Keratinocyte (primary cell): Measurements from ENCODE around the gene COMMD3. TPM values are rescaled to one million over a fixed set of nuclear protein-coding genes. Genes with fewer than 3 reads are reported as not detected.

Experiments
- DNase-seq: peaks from one replicate; pipeline ENCODE4 v3.0.0-alpha.2; 2011; ENCODE audit warnings: low read depth, missing footprints, low spot score
- FAIRE-seq: peaks from 2 replicates; lab custom pipeline; 2011; peaks lifted over from hg19 to GRCh38; lab: Jason Lieb, UNC
- H2AFZ ChIP-seq: 2 replicates; pipeline ENCODE4 v1.6.0; 2012; ENCODE audit warnings: low read length, control low read depth, inconsistent platforms; ENCODE audit not compliant: control insufficient read depth
- H3K27ac ChIP-seq: 2 replicates; pipeline ENCODE4 v1.5.1; 2011; ENCODE audit warnings: low read length; ENCODE audit not compliant: control insufficient read depth, insufficient read depth
- H3K27me3 ChIP-seq: 3 replicates; pipeline ENCODE4 v1.6.0; 2011; ENCODE audit warnings: low read length; ENCODE audit not compliant: control insufficient read depth, insufficient read depth; ENCODE audit errors: extremely low read depth
- H3K36me3 ChIP-seq, 2 experiments: 2 replicates in 1 of 2; 3 replicates in 1 of 2; pipeline ENCODE4 v1.5.1; 2011; ENCODE audit warnings: low read length in 2 of 2, mild to moderate bottlenecking in 1 of 2; ENCODE audit not compliant: control insufficient read depth in 2 of 2, insufficient read depth in 2 of 2; ENCODE audit errors: extremely low read depth in 1 of 2
- H3K4me1 ChIP-seq: 3 replicates; pipeline ENCODE4 v1.5.1; 2011; ENCODE audit warnings: low read length; ENCODE audit not compliant: control insufficient read depth, insufficient read depth; ENCODE audit errors: extremely low read depth
- H3K4me2 ChIP-seq: 3 replicates; pipeline ENCODE4 v1.6.0; 2011; ENCODE audit warnings: low read depth, low read length; ENCODE audit not compliant: control insufficient read depth, insufficient read depth; ENCODE audit errors: extremely low read depth
- H3K4me3 ChIP-seq, 3 experiments: fragments of 200-600 bp in 1 of 3; sonication (generic) in 1 of 3; 2 replicates in 2 of 3; 3 replicates in 1 of 3; pipeline ENCODE4 v1.5.1; 2011 to 2016; ENCODE audit warnings: low read length in 3 of 3, mild to moderate bottlenecking in 3 of 3, control low read depth in 2 of 3, inconsistent platforms in 1 of 3, low read depth in 1 of 3, mixed read lengths in 1 of 3, mixed run types in 1 of 3, moderate library complexity in 1 of 3; ENCODE audit not compliant: control insufficient read depth in 2 of 3, insufficient read depth in 2 of 3; ENCODE audit errors: extremely low read depth in 1 of 3
- H3K79me2 ChIP-seq: 2 replicates; pipeline ENCODE4 v1.6.0; 2012; ENCODE audit warnings: low read length; ENCODE audit not compliant: control insufficient read depth, insufficient read depth
- H3K9ac ChIP-seq: 3 replicates; pipeline ENCODE4 v1.6.0; 2011; ENCODE audit warnings: low read length; ENCODE audit not compliant: control insufficient read depth, insufficient read depth; ENCODE audit errors: extremely low read depth
- H3K9me1 ChIP-seq: 3 replicates; pipeline ENCODE4 v1.6.0; 2011; ENCODE audit warnings: low read length; ENCODE audit not compliant: control insufficient read depth, insufficient read depth; ENCODE audit errors: extremely low read depth
- H3K9me3 ChIP-seq: 2 replicates; pipeline ENCODE4 v1.5.1; 2012; ENCODE audit warnings: low read depth, low read length; ENCODE audit not compliant: control insufficient read depth
- H4K20me1 ChIP-seq: 3 replicates; pipeline ENCODE4 v1.6.0; 2011; ENCODE audit warnings: low read length; ENCODE audit not compliant: control insufficient read depth, insufficient read depth; ENCODE audit errors: extremely low read depth
- CTCF ChIP-seq, 3 experiments: IDR thresholded peaks in 1 of 3; conservative IDR thresholded peaks in 1 of 3; optimal IDR thresholded peaks in 1 of 3; 2 replicates in 2 of 3; 3 replicates in 1 of 3; pipeline versions ENCODE3 to v1.5.1; 2011; ENCODE audit warnings: low read length in 3 of 3, mild to moderate bottlenecking in 3 of 3, moderate library complexity in 2 of 3, control low read depth in 1 of 3, inconsistent platforms in 1 of 3; ENCODE audit not compliant: insufficient read depth in 2 of 3; ENCODE audit errors: extremely low read depth in 1 of 3
- EZH2 ChIP-seq: IDR thresholded peaks from one replicate; pipeline ENCODE4 v1.6.1; 2012; ENCODE audit warnings: inconsistent platforms, mild to moderate bottlenecking, low read length, moderate library complexity
- dilution Hi-C: fragments of 300-500 bp; cut with MboI; formaldehyde crosslinking; loops from one replicate; pipeline ENCODE4 v1.7.0; 2020; ENCODE audit warnings: low sequenced_read_pairs; ENCODE audit not compliant: extremely low pct_ligation_motif_present
- polyA plus RNA-seq, 5 experiments: library from polyadenylated mRNA; depleted of rRNA in 3 of 5; stranded (reverse) in 3 of 5; stranded (forward) in 1 of 5; unstranded in 1 of 5; fragments of >200 nt; gene quantifications; 1 replicate in 1 of 5; 2 replicates in 3 of 5; 3 replicates in 1 of 5; pipeline versions ENCODE4 v1.2.1 to v1.2.3, GENCODE V29; 2011 to 2012; ENCODE audit warnings: missing spikeins in 2 of 5, low read depth in 1 of 5, low replicate concordance in 1 of 5

COMMD3 gene
- polyA plus RNA-seq, 1 donor (not counting 4 experiments of a cell fraction or from before 2014, with no cell fraction given), result 59.5 TPM

- Histone ChIP-seq H3K9me1 (no peaks in the 10 kb centered on the region), H3K27ac (peak overlapping the region; percentile 96), H3K9me3 (no peaks in the 10 kb centered on the region), H2AFZ (peak overlapping the region; percentile 91), H3K36me3 (no peaks in the 10 kb centered on the region), H3K79me2 (peaks cover 1% of the 10 kb centered on the region), H3K4me3 (peak overlapping the region; percentile 84 to 86 (median 85)), H4K20me1 (no peaks in the 10 kb centered on the region), H3K4me2 (peak overlapping the region; percentile 96), H3K9ac (peak overlapping the region; percentile 94), H3K4me1 (peaks cover 7% of the 10 kb centered on the region), H3K27me3 (no peaks in the 10 kb centered on the region)
- DNase-seq, result no peak
- TF ChIP-seq CTCF (optimal IDR thresholded peaks at IDR 0.05 in 1 of 3, IDR thresholded peaks at IDR 0.05 in 1 of 3, conservative IDR thresholded peaks at IDR 0.05 in 1 of 3; ENCODE audit: extremely low read depth in 1 of 3, insufficient read depth in 2 of 3, low read length in 3 of 3) (no peak), EZH2 (no peak)
- dilution Hi-C loops, result no loop called here
- peak; percentile 5 for FAIRE-seq
Observed at GRCh38 chr10:22315455-22316285, 518 bp upstream of the COMMD3 start.

- H2AFZ ChIP-seq, result peak overlapping the region; percentile 96
- H3K79me2 ChIP-seq, result peaks cover 1% of the 10 kb centered on the region
- H3K36me3 ChIP-seq, result no peaks in the 10 kb centered on the region
- H3K4me2 ChIP-seq, result peak overlapping the region; percentile 90
- H4K20me1 ChIP-seq, result no peaks in the 10 kb centered on the region
- FAIRE-seq (no peak), DNase-seq (no peak)
- TF ChIP-seq EZH2, result no peak
- TF ChIP-seq CTCF (optimal IDR thresholded peaks at IDR 0.05 in 1 of 3, IDR thresholded peaks at IDR 0.05 in 1 of 3, conservative IDR thresholded peaks at IDR 0.05 in 1 of 3; ENCODE audit: extremely low read depth in 1 of 3, insufficient read depth in 2 of 3, low read length in 3 of 3), result no peak
- H3K27ac ChIP-seq, result peak overlapping the region; percentile 96
- peak overlapping the region; percentile 94 for H3K9ac ChIP-seq
- H3K9me1 ChIP-seq, result no peaks in the 10 kb centered on the region
- H3K4me1 ChIP-seq, result peaks cover 7% of the 10 kb centered on the region
- H3K27me3 ChIP-seq, result peaks cover 2% of the 10 kb centered on the region
- H3K9me3 ChIP-seq, result no peaks in the 10 kb centered on the region
- dilution Hi-C loops, result no loop called here
- peak overlapping the region; percentile 82 to 88 (median 85) for H3K4me3 ChIP-seq
Observed at GRCh38 chr10:22317076-22317370, 835 bp downstream of the COMMD3 start.
